GM18526 (cell line): ENCODE measurements around the gene CDH4.

Source experiments
- POLR2A ChIP-seq: IDR thresholded peaks from 3 replicates; pipeline ENCODE4 v1.6.1; 2011; ENCODE audit not compliant: insufficient read length; ENCODE audit errors: extremely low read depth

Gene CDH4

DNA sequence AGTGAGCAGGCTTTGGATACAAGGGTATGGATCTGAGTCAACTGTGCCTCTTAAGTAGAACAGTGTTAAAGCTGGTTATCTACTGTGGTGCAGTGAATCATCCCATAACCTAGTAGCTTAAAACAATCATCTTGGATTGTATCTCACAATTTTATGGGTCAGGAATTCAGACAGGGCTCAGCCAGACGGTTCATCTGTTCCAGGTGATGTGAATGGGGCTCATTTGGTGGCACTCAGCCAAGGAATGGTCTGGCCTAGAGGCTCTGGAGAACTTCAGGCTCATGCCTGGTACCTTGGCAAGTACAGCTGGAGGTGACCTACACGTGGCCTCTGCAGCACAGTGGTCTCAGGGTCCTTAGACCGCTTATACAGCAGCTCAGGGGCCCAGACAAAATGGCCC lies 11.2 kb upstream of the CDH4 start:
- TF ChIP-seq POLR2A, result no peak

DNA sequence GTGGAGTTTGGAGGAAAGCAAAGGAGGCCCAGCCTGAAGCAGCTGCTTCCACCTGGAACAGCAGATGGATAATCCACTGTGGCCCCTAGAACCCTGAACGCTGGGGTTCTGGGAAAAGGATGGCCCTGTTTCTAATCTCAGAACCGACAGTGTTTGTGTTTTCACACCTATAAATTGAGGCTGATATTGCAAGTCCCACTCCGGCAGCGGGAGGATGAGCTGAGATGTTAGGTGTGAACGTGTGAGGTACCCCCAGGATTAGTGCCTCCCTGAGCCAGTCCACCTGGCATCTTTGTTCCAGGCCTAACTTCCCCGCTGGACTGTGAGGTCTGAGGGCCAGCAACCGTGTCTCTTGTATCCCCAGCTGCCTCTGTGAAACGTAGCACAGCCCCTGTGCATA lies 7.8 kb upstream of the CDH4 start:
- TF ChIP-seq POLR2A, result no peak

DNA sequence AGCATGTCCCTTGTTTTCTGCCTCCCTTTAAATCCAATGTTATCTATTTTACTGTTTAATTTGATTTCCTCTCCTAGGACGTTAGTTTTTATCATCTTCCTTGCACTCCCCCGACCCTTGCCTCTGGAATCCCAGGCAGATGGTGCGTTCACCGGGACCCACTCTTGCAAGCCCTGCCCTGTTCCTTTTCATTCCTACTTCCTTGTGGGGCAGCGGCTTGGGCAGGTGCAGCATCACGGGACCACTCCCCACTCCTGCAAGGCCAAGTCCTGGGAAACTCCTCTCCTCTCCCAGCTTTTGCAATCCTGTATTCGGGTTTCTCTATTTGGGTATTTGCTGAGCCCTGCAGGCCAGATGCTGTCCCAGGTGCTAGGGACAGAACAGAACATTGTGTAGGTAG lies 5.8 kb upstream of the CDH4 start:
- no peak for TF ChIP-seq POLR2A

DNA sequence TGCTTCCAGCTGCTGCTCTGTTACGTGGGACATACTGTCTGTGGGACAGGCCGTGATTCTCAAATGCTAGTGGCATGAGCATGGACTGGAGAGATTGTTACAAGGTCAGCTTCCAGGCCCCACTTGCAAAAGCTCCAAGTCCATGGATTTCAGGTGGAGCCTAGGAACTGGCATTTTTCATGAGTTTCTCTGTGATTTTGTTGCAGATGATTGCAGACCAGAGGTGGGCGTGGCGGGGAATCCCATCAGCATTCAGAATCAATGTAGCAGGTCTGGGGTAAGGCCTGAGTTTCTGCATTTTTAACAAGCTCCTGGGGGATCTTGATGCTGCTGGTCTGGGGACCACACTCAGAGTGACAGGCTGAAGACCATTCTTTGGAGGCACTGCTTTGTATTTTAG lies 2.4 kb upstream of the CDH4 start:
- no peak for TF ChIP-seq POLR2A

DNA sequence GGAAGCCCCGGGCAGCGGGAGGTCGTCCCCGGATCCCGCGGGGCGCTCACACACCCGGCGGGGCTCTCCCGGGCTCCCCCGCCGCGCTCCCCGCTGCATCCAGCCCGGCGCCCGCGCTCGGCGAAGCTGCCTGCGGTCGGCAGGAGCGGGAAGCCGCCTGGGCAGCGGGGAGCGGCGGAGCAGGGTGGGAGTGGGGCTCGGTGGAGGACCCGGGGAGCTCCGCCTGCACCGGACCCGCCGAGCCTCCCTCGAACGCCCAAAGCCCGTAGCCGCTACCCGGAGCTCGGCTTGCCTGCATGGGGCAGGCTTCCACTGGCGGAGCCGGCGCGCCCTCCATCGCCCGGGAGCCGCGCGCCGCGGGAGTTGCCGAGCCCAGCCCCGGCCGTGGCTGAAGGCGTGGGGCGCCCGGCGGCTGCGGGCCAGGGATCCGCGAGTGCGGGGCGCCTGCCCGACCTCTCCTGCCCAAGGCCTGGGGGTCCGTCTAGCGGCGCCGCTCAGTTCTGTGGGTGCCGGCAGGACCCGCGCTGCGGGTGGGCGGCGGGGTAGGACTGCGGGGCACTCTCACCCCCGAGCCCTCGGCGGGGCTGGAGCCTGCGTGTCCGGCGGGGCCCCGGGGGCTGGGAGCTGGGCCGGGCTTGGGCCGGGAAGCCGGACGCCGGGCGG lies 671 bp downstream of the CDH4 start:
- TF ChIP-seq POLR2A, result no peak

DNA sequence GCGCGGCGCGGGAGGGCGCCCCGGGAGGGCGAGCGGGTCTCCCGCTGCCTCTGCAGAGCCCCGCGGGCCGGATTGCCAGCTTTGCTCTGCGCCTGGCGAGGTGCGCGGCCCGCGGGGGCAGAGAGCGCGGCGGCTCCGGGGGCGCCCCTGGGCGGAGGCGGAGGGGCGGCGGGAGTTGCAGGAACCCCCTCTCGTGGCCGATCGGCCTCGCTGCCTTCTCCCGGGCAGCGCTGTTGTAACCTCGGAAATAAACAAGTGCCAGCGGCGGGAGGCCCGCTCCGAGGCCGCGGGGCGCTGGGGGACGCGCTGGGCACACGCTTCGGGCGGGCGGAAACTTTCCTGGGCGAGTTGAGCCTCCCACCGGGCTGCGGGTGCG lies 1.2 kb downstream of the CDH4 start:
- no peak for TF ChIP-seq POLR2A

DNA sequence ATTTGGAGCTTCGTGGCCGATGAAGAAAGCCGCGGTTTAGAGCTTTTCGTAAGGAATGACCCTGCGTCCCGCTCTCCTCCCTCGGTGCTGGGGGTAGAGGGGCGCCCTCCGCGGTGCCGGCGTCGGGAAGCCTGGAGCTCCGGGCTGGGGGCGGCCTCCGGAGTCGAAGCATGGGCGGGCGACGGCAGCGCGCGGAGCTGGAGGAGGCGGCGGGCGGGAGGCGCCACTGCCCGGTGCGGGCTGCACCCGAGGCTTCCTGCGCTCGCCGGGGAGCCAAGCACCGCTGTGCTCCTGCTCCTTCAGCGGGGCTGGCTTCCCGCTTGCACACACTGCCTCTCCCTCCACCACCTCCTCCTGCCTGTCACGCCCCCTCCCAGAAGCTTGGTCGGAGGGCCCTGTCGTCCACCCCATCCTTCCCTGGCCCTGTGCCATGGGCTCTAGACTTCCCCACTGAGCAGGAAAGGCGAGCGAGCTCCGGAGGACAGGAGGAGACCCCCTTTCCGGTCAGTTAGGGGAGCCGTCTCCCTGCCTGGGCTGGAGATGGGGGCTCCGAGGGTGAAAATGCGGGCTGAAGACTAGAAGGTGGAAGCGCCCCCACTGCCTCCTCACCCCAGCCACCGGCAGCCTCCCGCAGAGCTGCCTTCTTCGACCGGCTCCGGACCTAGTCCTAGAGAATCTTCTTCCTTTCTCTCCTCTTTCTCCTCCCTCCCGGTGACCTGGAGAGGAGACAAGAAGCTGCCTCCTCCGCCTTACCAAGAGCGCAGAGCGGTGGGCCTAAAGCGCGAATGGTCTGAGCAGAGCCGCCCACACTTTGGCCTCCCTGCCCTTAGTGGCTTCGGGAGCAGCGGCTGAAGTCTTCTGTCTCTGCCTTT lies 1.8 kb downstream of the CDH4 start:
- no peak for TF ChIP-seq POLR2A

DNA sequence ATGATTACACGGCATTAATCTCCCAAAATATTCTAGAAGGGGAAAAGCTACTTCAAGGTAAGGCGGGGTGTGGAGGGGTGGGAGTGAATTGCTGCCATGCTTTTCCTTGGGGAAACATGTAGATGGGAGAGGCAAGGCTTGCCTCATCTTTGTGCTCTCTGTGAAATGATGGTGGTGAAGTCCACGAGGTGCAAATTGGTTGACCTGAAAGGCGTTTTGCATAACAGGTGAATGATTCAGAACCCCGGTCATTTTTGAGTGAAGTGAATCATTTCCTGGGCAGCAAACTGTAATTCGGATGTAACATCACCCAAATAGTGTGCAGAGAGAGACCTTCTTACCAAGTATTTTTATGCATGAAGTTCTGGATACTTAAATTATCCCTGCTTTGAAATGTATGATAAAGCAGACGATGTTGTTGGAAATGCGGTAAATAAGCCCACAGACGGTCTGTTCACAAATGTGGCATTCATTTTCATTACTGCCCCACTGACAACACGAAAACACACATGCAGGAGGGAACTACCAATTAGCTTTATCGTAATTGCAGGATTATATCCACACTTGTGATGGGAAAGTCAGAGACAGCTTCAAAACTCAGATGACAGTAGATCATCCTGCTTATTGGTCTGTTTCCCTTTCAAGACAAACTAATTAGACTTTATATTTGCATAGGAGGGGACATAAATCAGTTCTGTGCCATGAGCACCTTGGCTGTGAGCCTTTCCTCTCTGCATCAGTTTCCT lies 3.0 kb downstream of the CDH4 start:
- TF ChIP-seq POLR2A, result no peak

DNA sequence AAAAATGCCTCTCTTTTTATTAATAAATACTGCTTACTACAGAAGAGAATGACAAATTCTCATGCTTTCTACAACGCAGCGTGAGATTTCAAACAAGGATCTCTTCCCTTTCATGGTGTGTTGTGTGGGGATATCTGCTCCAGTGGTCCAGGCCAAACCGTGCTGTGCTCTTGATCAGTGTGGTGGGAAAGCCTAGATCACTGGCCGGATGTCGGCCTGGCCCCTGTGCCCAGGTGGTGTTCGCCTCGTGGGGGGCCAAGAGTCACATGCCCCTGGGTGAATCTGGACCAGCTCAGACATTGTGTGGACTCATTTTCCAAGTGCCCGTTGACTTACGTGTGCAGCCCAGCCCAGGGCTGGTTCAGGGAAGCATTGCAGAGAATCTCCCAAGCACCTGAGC lies 4.3 kb downstream of the CDH4 start:
- no peak for TF ChIP-seq POLR2A

DNA sequence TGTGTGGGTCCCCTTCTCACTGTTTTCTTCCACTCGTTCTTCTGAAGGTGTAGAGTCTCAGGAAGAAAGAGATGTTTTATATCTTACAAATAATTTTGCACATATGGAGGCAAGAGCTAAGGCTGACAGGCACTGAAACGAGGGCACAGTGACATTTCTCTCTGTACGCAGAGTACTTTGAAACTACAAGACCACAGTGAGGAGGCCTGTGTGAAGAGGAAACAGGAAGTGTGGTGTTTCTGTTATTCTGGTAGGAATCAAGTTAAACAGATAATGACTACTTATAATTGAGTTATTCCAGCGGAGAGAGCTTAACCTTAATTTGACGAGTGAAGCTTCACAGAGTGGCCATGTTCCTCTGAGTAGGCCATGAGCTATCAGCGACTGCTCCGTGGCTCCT lies 4.8 kb downstream of the CDH4 start:
- no peak for TF ChIP-seq POLR2A

DNA sequence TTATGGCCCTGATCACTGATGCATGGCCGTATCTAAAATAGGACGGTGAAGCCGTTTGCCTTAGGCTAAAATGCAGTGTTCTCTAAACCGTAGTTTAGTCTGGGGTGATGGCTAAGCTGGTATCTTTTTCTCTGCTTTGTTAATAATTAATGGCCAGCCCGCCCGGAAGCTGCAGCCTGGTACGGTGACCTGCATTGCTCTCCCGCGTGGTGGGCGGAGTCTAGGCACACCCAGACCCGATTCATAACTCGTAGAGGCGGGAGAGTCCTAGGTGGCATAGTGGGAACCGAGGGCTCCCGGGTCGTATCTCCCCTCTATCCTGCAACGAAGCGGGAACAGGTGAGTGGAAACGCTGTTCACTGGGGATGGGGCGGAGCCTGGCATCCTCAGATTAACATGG lies 5.5 kb downstream of the CDH4 start:
- no peak for TF ChIP-seq POLR2A

DNA sequence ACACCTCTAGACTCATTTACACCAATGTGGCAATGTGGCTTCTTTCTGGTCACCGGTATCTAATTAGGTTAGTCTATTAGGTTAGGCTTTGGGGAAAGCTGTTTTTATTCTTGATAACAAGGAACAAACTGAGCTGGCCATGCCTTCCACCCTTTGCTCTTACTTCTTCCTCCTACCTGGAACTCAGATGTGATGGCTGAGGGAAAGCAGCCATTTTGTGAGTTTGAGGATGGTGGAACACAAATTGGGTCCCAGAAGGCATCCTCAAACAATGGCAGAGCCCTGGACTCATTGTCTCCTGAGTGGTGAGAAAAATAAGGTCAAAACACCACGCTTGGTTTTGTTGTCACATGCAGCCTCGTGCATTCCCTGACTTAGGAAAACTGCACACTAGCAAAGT lies 7.7 kb downstream of the CDH4 start:
- no peak for TF ChIP-seq POLR2A

DNA sequence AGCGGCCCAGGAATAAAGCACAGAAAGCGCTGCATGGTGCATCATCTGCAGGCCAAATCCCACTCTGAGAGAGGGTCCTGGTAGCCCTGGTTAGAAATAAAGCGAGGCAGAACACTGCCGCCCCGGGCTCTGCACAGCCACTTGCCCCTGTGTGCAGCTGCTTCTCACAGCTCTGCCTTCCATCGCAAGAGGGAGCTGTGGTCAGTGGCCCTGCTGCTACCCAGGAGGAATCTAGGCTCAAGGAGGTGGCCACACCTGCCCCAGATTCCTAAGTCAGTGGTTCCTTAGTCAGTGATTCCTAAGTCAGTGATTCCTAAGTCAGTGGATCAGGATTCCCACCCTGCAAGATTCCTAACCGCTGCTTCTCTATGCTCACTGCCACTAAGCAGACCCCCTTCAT lies 8.8 kb downstream of the CDH4 start:
- no peak for TF ChIP-seq POLR2A

DNA sequence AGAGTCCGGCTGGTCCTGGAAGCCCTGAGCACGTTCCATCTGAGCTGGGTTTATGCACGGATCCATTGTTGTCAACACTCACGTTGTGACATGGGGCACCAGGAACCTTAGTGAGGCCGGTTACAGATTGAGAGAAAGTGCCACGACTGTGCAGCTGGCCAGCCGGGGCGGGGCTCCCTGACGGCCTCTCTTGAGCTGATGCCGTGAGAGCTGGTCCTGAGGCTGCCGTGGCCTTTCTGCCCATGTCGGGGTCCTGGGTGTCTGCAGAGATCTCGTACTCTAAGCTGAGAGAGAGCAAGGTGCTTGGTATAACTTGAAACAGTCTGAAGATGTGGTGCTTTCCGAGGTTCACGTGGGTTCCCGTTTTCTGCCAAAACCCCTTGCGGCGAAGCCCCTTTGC lies 10.0 kb downstream of the CDH4 start:
- TF ChIP-seq POLR2A, result no peak

DNA sequence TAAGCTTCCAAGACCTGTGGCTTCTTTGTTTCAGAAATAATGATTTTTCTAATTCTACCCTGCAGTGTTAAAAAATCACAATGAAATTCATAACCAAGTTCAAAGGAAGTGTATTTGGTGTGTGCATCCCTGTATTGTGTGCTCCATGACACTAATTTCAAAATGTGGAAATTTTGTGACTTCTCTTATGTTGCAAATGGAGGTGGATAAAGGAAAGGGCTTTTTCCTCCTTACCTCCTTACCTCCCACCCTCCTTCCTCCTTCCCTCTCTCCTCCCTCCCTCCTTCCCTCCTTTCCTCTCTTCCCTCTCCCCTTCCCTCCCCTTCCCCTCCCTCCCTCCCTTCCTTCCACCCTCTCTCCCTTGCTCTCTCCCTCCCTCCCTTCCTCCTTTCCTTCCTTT lies 10.5 kb downstream of the CDH4 start:
- no peak for TF ChIP-seq POLR2A

DNA sequence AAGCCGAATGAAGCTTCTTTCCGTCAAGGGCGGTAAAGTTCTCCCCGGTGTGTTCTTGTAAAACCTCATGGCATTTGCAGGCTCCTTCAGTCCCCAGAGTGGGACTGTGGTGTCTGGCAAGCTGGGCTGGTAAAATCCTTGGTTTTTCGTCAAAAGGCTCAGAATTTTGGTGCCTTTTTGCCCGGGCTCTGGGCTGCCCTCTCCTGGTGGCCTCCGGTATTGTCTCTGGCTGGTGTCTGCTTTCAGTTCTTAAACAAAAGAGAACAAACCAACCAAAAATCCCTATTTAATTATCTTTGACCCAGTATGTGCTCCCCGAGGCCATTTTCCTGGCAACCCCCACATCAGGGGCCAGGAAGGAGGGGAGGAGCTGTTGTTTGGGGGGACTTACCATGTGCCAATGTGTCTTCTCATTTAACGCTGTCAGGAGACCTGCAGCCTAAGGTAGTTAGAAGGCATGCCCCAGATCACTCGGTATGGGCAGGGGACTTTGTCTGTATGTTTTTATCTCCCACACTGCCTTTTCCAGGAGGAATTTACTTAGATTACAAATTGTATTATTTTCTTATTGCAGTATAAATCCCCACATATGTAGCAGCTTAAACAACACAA lies 11.1 kb downstream of the CDH4 start:
- no peak for TF ChIP-seq POLR2A
